ENCODE measurements around the gene SAE1. TPM values are rescaled to one million over a fixed set of nuclear protein-coding genes. Genes with fewer than 3 reads are reported as not detected.
A peak's percentile ranks its signal among the peaks of the same experiment; 100 is the strongest.

Gene SAE1
- total and polyA plus RNA-seq, 2 experiments from 2014 or later, result 115 to 236 TPM

DNA sequence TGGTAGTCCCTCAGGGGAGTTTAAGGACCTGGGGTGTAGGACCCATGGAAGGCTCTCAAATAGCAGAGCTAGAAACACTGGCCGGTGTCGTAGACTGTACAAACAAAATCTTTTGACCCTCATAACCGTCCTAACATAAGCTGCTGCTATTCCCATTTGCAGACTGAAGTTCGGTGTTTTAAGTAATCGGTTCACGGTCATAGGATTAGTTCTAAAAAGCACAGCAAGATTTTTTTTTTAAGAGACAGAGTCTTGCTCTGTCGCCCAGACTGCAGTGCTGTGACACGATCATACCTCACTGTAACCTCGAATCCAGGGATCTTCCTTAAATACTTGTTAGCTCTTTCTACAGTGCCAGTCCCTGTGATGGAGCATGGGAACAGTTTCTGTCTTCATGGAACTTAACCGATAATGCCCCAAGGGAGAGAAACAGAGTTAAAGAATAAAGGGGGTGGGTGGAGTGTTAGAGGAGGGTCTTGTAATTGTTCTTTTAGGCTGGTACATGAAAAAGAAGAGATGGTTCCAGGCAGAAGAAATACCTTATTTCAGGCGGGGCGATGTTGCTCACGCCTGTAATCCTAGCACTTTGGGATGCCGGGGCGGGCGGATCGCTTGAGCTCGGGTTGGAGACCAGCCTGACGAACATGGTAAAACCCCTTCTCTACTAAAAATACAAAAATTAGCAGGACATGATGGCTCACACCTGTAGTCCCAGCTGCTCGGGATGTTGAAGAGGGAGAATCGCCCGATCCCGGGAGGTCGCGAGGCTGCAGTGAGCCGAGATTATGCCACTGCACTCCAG is 16.6 kb upstream of the SAE1 start:
- DNase-seq (ENCODE audit: low spot score), result no peak
- H3K4me3 Mint-ChIP-seq, result peak overlapping the region; percentile 94
- Histone ChIP-seq H3K9me2 (ENCODE audit: insufficient read depth) (no peaks in the 10 kb centered on the region), H2AFZ (no peak overlapping the region), H4K20me1 (replicated peaks; ENCODE audit: insufficient read depth) (no peaks in the 10 kb centered on the region), H3K79me2 (replicated peaks; ENCODE audit: insufficient read depth) (peaks cover 18% of the 10 kb centered on the region), H3K36me3 (ENCODE audit: insufficient read depth) (no peaks in the 10 kb centered on the region), H3K4me3 (peak overlapping the region; percentile 92), H3F3A (replicated peaks; ENCODE audit: low read depth) (peaks cover 17% of the 10 kb centered on the region; the same call in 1 of the 2 replicates), H3K4me1 (ENCODE audit: insufficient read depth) (peaks cover 8% of the 10 kb centered on the region; the same call in 1 of the 2 replicates), H3K27me3 (ENCODE audit: insufficient read depth) (no peaks in the 10 kb centered on the region), H3K27ac (ENCODE audit: low read depth) (peak overlapping the region; percentile 51), H3K4me2 (peak overlapping the region; percentile 76)
- no peaks in the 10 kb centered on the region; the same call in 2 of the 3 replicates for H3K9me3 Mint-ChIP-seq
- TF ChIP-seq, protein P1, sequence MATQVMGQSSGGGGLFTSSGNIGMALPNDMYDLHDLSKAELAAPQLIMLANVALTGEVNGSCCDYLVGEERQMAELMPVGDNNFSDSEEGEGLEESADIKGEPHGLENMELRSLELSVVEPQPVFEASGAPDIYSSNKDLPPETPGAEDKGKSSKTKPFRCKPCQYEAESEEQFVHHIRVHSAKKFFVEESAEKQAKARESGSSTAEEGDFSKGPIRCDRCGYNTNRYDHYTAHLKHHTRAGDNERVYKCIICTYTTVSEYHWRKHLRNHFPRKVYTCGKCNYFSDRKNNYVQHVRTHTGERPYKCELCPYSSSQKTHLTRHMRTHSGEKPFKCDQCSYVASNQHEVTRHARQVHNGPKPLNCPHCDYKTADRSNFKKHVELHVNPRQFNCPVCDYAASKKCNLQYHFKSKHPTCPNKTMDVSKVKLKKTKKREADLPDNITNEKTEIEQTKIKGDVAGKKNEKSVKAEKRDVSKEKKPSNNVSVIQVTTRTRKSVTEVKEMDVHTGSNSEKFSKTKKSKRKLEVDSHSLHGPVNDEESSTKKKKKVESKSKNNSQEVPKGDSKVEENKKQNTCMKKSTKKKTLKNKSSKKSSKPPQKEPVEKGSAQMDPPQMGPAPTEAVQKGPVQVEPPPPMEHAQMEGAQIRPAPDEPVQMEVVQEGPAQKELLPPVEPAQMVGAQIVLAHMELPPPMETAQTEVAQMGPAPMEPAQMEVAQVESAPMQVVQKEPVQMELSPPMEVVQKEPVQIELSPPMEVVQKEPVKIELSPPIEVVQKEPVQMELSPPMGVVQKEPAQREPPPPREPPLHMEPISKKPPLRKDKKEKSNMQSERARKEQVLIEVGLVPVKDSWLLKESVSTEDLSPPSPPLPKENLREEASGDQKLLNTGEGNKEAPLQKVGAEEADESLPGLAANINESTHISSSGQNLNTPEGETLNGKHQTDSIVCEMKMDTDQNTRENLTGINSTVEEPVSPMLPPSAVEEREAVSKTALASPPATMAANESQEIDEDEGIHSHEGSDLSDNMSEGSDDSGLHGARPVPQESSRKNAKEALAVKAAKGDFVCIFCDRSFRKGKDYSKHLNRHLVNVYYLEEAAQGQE (IDR thresholded peaks at IDR 0.05; ENCODE audit: unreplicated experiment), result no peak
- no peak for TF ChIP-seq POLR2AphosphoS5 (IDR thresholded peaks at IDR 0.05; ENCODE audit: low read depth)
- H3K27ac Mint-ChIP-seq, result peak overlapping the region; percentile 99
- H3K4me1 Mint-ChIP-seq, result peaks cover 19% of the 10 kb centered on the region
- H3K36me3 Mint-ChIP-seq (ENCODE audit: low read depth), result peaks cover 27% of the 10 kb centered on the region
- no peak for ATAC-seq
- H3K27me3 Mint-ChIP-seq (ENCODE audit: insufficient read depth, low read depth, poor library complexity), result peaks cover 23% of the 10 kb centered on the region

DNA sequence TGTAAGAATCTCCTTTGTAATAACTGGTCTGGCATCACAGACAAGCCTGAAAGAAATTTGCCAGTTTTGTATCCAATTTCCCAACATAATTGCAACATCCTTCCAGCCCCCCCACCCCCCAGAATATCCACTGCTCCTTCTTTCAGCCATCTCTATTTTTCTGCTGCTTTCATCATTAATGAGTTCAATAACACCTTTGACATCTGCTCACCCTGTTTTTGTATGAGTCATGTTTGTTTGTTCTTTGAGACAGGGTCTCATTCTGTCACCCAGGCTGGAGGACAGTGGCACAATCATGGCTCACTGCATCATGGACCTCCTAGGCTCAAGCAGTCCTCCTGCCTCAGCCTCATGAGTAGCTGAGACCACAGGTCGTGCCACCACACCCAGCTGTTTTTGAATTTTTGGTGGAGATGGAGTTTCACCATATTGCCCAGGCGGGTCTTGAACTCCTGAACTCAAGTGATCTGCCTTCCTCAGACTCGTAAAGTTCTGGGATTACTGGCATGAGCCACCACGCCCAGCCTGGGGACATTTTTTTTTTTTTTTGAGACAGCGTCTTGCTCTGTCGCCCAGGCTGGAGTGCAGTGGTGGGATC is 10.1 kb upstream of the SAE1 start:
- Histone ChIP-seq H3K27ac (ENCODE audit: low read depth) (no peak overlapping the region), H3K79me2 (replicated peaks; ENCODE audit: insufficient read depth) (no peaks in the 10 kb centered on the region), H3K4me2 (no peak overlapping the region), H2AFZ (no peak overlapping the region), H3F3A (replicated peaks; ENCODE audit: low read depth) (no peaks in the 10 kb centered on the region), H4K20me1 (replicated peaks; ENCODE audit: insufficient read depth) (no peaks in the 10 kb centered on the region), H3K36me3 (ENCODE audit: insufficient read depth) (no peaks in the 10 kb centered on the region), H3K9me2 (ENCODE audit: insufficient read depth) (no peaks in the 10 kb centered on the region), H3K4me3 (no peak overlapping the region), H3K4me1 (ENCODE audit: insufficient read depth) (no peaks in the 10 kb centered on the region), H3K27me3 (ENCODE audit: insufficient read depth) (no peaks in the 10 kb centered on the region)
- Mint-ChIP-seq H3K27ac (no peak overlapping the region), H3K4me1 (peaks cover 4% of the 10 kb centered on the region; the same call in 2 of the 3 replicates), H3K36me3 (ENCODE audit: low read depth) (no peaks in the 10 kb centered on the region), H3K4me3 (no peak overlapping the region), H3K27me3 (ENCODE audit: insufficient read depth, low read depth, poor library complexity) (peaks cover 5% of the 10 kb centered on the region), H3K9me3 (no peaks in the 10 kb centered on the region)
- no peak for DNase-seq (ENCODE audit: low spot score)
- ATAC-seq, result no peak
- TF ChIP-seq, protein P1 (IDR thresholded peaks at IDR 0.05; ENCODE audit: unreplicated experiment), result no peak
- TF ChIP-seq, protein P2, sequence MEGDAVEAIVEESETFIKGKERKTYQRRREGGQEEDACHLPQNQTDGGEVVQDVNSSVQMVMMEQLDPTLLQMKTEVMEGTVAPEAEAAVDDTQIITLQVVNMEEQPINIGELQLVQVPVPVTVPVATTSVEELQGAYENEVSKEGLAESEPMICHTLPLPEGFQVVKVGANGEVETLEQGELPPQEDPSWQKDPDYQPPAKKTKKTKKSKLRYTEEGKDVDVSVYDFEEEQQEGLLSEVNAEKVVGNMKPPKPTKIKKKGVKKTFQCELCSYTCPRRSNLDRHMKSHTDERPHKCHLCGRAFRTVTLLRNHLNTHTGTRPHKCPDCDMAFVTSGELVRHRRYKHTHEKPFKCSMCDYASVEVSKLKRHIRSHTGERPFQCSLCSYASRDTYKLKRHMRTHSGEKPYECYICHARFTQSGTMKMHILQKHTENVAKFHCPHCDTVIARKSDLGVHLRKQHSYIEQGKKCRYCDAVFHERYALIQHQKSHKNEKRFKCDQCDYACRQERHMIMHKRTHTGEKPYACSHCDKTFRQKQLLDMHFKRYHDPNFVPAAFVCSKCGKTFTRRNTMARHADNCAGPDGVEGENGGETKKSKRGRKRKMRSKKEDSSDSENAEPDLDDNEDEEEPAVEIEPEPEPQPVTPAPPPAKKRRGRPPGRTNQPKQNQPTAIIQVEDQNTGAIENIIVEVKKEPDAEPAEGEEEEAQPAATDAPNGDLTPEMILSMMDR (conservative IDR thresholded peaks at IDR 0.05; ENCODE audit: low read depth in 2 of 2), result no peak
- TF ChIP-seq EZH2phosphoT487 (IDR thresholded peaks at IDR 0.05; ENCODE audit: unreplicated experiment), result no peak

Data from GM23338 (cell line).